ENCODE results near the gene FLRT1. TPM values are rescaled to one million over a fixed set of nuclear protein-coding genes. Genes with fewer than 3 reads are reported as not detected.

FLRT1 gene
- total RNA-seq, 1 experiment from 2014 or later: 0.39 TPM

- Histone ChIP-seq H3K9me3 (no peaks in the 10 kb centered on the region), H3K27me3 (replicated peaks; ENCODE audit: control insufficient read depth, insufficient read depth, low read length) (no peaks in the 10 kb centered on the region), H3K36me3 (ENCODE audit: control insufficient read depth, insufficient read depth, low read length) (no peaks in the 10 kb centered on the region), H3K4me3 (ENCODE audit: low read depth, low read length) (no peak overlapping the region), H3K4me1 (no peaks in the 10 kb centered on the region)
- Mint-ChIP-seq H3K4me3 (ENCODE audit: unreplicated experiment) (no peak overlapping the region), H3K9me3 (ENCODE audit: unreplicated experiment) (no peaks in the 10 kb centered on the region), H3K4me1 (ENCODE audit: low read depth, unreplicated experiment) (no peaks in the 10 kb centered on the region), H3K27ac (ENCODE audit: unreplicated experiment) (no peak overlapping the region), H3K36me3 (ENCODE audit: insufficient read depth, unreplicated experiment) (peaks cover 9% of the 10 kb centered on the region), H3K27me3 (ENCODE audit: insufficient read depth, unreplicated experiment) (no peaks in the 10 kb centered on the region)
- no TSS peak for BruUV-seq (replicated peaks)
- CTCF ChIA-PET: interaction anchor here (0.7 kb wide), 1 partner anchor 44 kb away, joined by 3 read pairs; no protein-coding TSS in a partner anchor
- DNase-seq: no peak
- intact Hi-C loops (cut with micrococcal nuclease; ENCODE audit: unreplicated experiment): no loop called here
- no peak for TF ChIP-seq CTCF (IDR thresholded peaks at IDR 0.05; ENCODE audit: insufficient read depth in 1 of 2, low read depth in 1 of 2, low read length in 1 of 2, severe bottlenecking in 1 of 2, unreplicated experiment in 1 of 2)
- POLR2A ChIA-PET: no interaction called here
These were observed 14.6 kb upstream of the FLRT1 start for GRCh38 chr11:64020976-64021756.

GRCh38 chr11:64021757-64022093, 14.0 kb upstream of the FLRT1 start:
- CTCF ChIA-PET: no interaction called here
- H3K36me3 Mint-ChIP-seq (ENCODE audit: insufficient read depth, unreplicated experiment): peaks cover 9% of the 10 kb centered on the region
- intact Hi-C loops (cut with micrococcal nuclease; ENCODE audit: unreplicated experiment): no loop called here
- no peak overlapping the region for H3K27ac Mint-ChIP-seq (ENCODE audit: unreplicated experiment)
- Histone ChIP-seq H3K9me3 (no peaks in the 10 kb centered on the region), H3K27me3 (replicated peaks; ENCODE audit: control insufficient read depth, insufficient read depth, low read length) (no peaks in the 10 kb centered on the region), H3K4me1 (no peaks in the 10 kb centered on the region), H3K4me3 (ENCODE audit: low read depth, low read length) (no peak overlapping the region), H3K36me3 (ENCODE audit: control insufficient read depth, insufficient read depth, low read length) (no peaks in the 10 kb centered on the region)
- DNase-seq: no peak
- no peaks in the 10 kb centered on the region for H3K4me1 Mint-ChIP-seq (ENCODE audit: low read depth, unreplicated experiment)
- no peak for TF ChIP-seq CTCF (IDR thresholded peaks at IDR 0.05; ENCODE audit: insufficient read depth in 1 of 2, low read depth in 1 of 2, low read length in 1 of 2, severe bottlenecking in 1 of 2, unreplicated experiment in 1 of 2)
- no TSS peak for BruUV-seq (replicated peaks)
- no peak overlapping the region for H3K4me3 Mint-ChIP-seq (ENCODE audit: unreplicated experiment)
- H3K9me3 Mint-ChIP-seq (ENCODE audit: unreplicated experiment): no peaks in the 10 kb centered on the region
- H3K27me3 Mint-ChIP-seq (ENCODE audit: insufficient read depth, unreplicated experiment): no peaks in the 10 kb centered on the region
- POLR2A ChIA-PET: no interaction called here

GRCh38 chr11:64022125-64022784, 13.5 kb upstream of the FLRT1 start:
- no peak for TF ChIP-seq CTCF (IDR thresholded peaks at IDR 0.05; ENCODE audit: insufficient read depth in 1 of 2, low read depth in 1 of 2, low read length in 1 of 2, severe bottlenecking in 1 of 2, unreplicated experiment in 1 of 2)
- H3K4me3 Mint-ChIP-seq (ENCODE audit: unreplicated experiment): no peak overlapping the region
- H3K4me3 ChIP-seq (ENCODE audit: low read depth, low read length): no peak overlapping the region
- DNase-seq: no peak
- no peak overlapping the region for H3K27ac Mint-ChIP-seq (ENCODE audit: unreplicated experiment)
- POLR2A ChIA-PET: no interaction called here
- no TSS peak for BruUV-seq (replicated peaks)
- CTCF ChIA-PET: interaction anchor here (0.6 to 0.7 kb wide), 2 partner anchors 131 to 1010 kb away, joined by 3 to 4 read pairs; no protein-coding TSS in a partner anchor
- H3K36me3 Mint-ChIP-seq (ENCODE audit: insufficient read depth, unreplicated experiment): peaks cover 9% of the 10 kb centered on the region
- H3K9me3 ChIP-seq: no peaks in the 10 kb centered on the region
- H3K4me1 ChIP-seq: no peaks in the 10 kb centered on the region
- intact Hi-C loops (cut with micrococcal nuclease; ENCODE audit: unreplicated experiment): no loop called here
- no peaks in the 10 kb centered on the region for H3K9me3 Mint-ChIP-seq (ENCODE audit: unreplicated experiment)
- no peaks in the 10 kb centered on the region for H3K4me1 Mint-ChIP-seq (ENCODE audit: low read depth, unreplicated experiment)
- no peaks in the 10 kb centered on the region for H3K27me3 ChIP-seq (replicated peaks; ENCODE audit: control insufficient read depth, insufficient read depth, low read length)
- H3K27me3 Mint-ChIP-seq (ENCODE audit: insufficient read depth, unreplicated experiment): no peaks in the 10 kb centered on the region
- no peaks in the 10 kb centered on the region for H3K36me3 ChIP-seq (ENCODE audit: control insufficient read depth, insufficient read depth, low read length)
